B cell (primary cell): Measurements from ENCODE around the gene PIWIL4. TPM values are rescaled to one million over a fixed set of nuclear protein-coding genes. Genes with fewer than 3 reads are reported as not detected.

Source experiments
- ATAC-seq: fragments of 200-7000 bp; cut with Tn5 transposase; one replicate; pipeline ENCODE4 v1.10.0; 2021; ENCODE audit warnings: low read depth, mild to moderate bottlenecking, moderate number of reproducible peaks, moderate library complexity
- CTCF ChIA-PET: fragments of 350-600 bp; sonication (Branson Sonifier 250); formaldehyde crosslinking; loops from one replicate; lab custom pipeline; 2021; ENCODE audit warnings: antibody characterized with exemption, inconsistent platforms; lab: Charles Lee
- POLR2A ChIA-PET: fragments of 350-600 bp; sonication (Branson Sonifier 250); formaldehyde crosslinking; loops from one replicate; lab custom pipeline; 2021; ENCODE audit warnings: antibody characterized with exemption; lab: Charles Lee
- DNase-seq: peaks from one replicate; pipeline ENCODE4 v3.0.0; 2013
- H2AFZ ChIP-seq: 2 replicates; pipeline ENCODE4 v1.6.1; 2012; ENCODE audit warnings: mild to moderate bottlenecking, low read depth, low read length; ENCODE audit not compliant: insufficient read depth, poor library complexity, severe bottlenecking
- H3K27ac ChIP-seq, 2 donors: 1 replicate in 1 of 2; 2 replicates in 1 of 2; pipeline ENCODE4 v1.5.1; 2012 to 2013; ENCODE audit warnings: low read length in 2 of 2, mild to moderate bottlenecking in 2 of 2, moderate library complexity in 1 of 2
- H3K27me3 ChIP-seq, 4 experiments: fragments of 200-600 bp in 1 of 4; sonication (generic) in 1 of 4; replicated peaks in 1 of 4; 1 replicate in 2 of 4; 2 replicates in 2 of 4; pipeline versions ENCODE4 v1.6.1 to v1.7.0; 2013 to 2016; ENCODE audit warnings: low read length in 3 of 4, mild to moderate bottlenecking in 2 of 4, mixed read lengths in 1 of 4, moderate library complexity in 1 of 4; ENCODE audit not compliant: insufficient read depth in 4 of 4, control insufficient read depth in 3 of 4; ENCODE audit errors: control extremely low read depth in 1 of 4
- H3K36me3 ChIP-seq, 2 experiments: replicated peaks in 1 of 2; 1 replicate in 1 of 2; 2 replicates in 1 of 2; pipeline versions ENCODE4 v1.6.1 to v1.7.1; 2013; ENCODE audit warnings: low read length in 1 of 2; ENCODE audit not compliant: insufficient read depth in 2 of 2, control insufficient read depth in 1 of 2; ENCODE audit errors: control extremely low read depth in 1 of 2, extremely low read depth in 1 of 2
- H3K4me1 ChIP-seq, 2 donors: fragments of 200-600 bp in 1 of 2; sonication (generic) in 1 of 2; 1 replicate in 1 of 2; 2 replicates in 1 of 2; pipeline versions ENCODE4 v1.5.1 to v1.6.1; 2013 to 2017; ENCODE audit warnings: low read length in 2 of 2; ENCODE audit not compliant: control insufficient read depth in 2 of 2, insufficient read depth in 2 of 2
- H3K4me2 ChIP-seq: replicated peaks from 2 replicates; pipeline ENCODE3; 2012; ENCODE audit warnings: mild to moderate bottlenecking, low read depth, low read length; ENCODE audit not compliant: poor library complexity, severe bottlenecking
- H3K4me3 ChIP-seq, 5 experiments: fragments of 200-600 bp in 1 of 5; sonication (generic) in 1 of 5; 1 replicate in 3 of 5; 2 replicates in 2 of 5; pipeline versions ENCODE4 v1.5.1 to v1.7.0; 2011 to 2016; ENCODE audit warnings: low read length in 4 of 5, mild to moderate bottlenecking in 4 of 5, low read depth in 2 of 5, control low read depth in 1 of 5, moderate library complexity in 1 of 5; ENCODE audit not compliant: insufficient read depth in 1 of 5; ENCODE audit errors: control extremely low read depth in 1 of 5, extremely low read depth in 1 of 5
- H3K79me2 ChIP-seq: fragments of 200-600 bp; sonication (generic); one replicate; pipeline ENCODE4 v1.6.0; 2016; ENCODE audit warnings: low read length; ENCODE audit not compliant: control insufficient read depth, insufficient read depth
- H3K9ac ChIP-seq: fragments of 200-600 bp; sonication (generic); 2 replicates; pipeline ENCODE4 v1.6.1; 2017; ENCODE audit warnings: mild to moderate bottlenecking, low read length, moderate library complexity
- H3K9me3 ChIP-seq, 3 donors: one replicate each; pipeline versions ENCODE4 v1.6.1 to v1.7.1; 2013; ENCODE audit warnings: low read length in 2 of 3; ENCODE audit not compliant: control insufficient read depth in 2 of 3, insufficient read depth in 1 of 3; ENCODE audit errors: control extremely low read depth in 1 of 3
- H4K20me1 ChIP-seq: 2 replicates; pipeline ENCODE4 v1.6.0; 2012; ENCODE audit warnings: mild to moderate bottlenecking, low read length; ENCODE audit not compliant: insufficient read depth, control insufficient read depth, poor library complexity, severe bottlenecking
- H3K27ac Mint-ChIP-seq: one replicate; pipeline ENCODE4 v1.8.0; 2021; ENCODE audit warnings: mixed read lengths
- H3K27me3 Mint-ChIP-seq: one replicate; pipeline ENCODE4 v1.8.0; 2021; ENCODE audit warnings: mixed read lengths
- H3K4me1 Mint-ChIP-seq: one replicate; pipeline ENCODE4 v1.8.0; 2021; ENCODE audit warnings: mixed read lengths
- H3K4me3 Mint-ChIP-seq: one replicate; pipeline ENCODE4 v1.8.0; 2021; ENCODE audit warnings: mixed read lengths
- H3K9me3 Mint-ChIP-seq: one replicate; pipeline ENCODE4 v1.8.0; 2022; ENCODE audit warnings: mixed read lengths; ENCODE audit not compliant: insufficient read depth
- EZH2 ChIP-seq: IDR thresholded peaks from 2 replicates; pipeline ENCODE4 v1.6.1; 2012; ENCODE audit warnings: borderline replicate concordance, low read depth, mild to moderate bottlenecking, moderate library complexity, low read length; ENCODE audit not compliant: insufficient read depth, poor library complexity, severe bottlenecking
- WGBS: methylation state at CpG from one replicate; pipeline ENCODE4 v1.1.5; 2013; ENCODE audit warnings: missing lambda C conversion rate; ENCODE audit not compliant: insufficient coverage; 5-methylcytosine and 5-hydroxymethylcytosine counted together
- intact Hi-C: fragments of 100-400 bp; cut with micrococcal nuclease; formaldehyde crosslinking; loops from one replicate; pipeline ENCODE4 v1.10.0; 2022
- polyA plus RNA-seq: library from polyadenylated mRNA; depleted of rRNA; stranded (reverse); fragments of >200 nt; gene quantifications from 2 replicates; pipeline ENCODE4 v1.2.3, GENCODE V29; 2012
- total RNA-seq, 2 donors: library from RNA; stranded (reverse); fragments of 120-200 nt in 1 of 2; gene quantifications; 1 replicate in 1 of 2; 2 replicates in 1 of 2; pipeline versions ENCODE4 v1.2.3 to v1.2.4, GENCODE V29; 2013 to 2022
- TF ChIP-seq, protein P1 (sequence below): fragments of 200-600 bp; IDR thresholded peaks from one replicate; pipeline ENCODE4 v1.8.0; 2022; ENCODE audit warnings: antibody characterized with exemption, mild to moderate bottlenecking

Gene PIWIL4
- total and polyA plus RNA-seq, 2 donors (not counting 1 experiment from before 2014, with no cell fraction given) = 0.67 to 1.4 TPM

DNA sequence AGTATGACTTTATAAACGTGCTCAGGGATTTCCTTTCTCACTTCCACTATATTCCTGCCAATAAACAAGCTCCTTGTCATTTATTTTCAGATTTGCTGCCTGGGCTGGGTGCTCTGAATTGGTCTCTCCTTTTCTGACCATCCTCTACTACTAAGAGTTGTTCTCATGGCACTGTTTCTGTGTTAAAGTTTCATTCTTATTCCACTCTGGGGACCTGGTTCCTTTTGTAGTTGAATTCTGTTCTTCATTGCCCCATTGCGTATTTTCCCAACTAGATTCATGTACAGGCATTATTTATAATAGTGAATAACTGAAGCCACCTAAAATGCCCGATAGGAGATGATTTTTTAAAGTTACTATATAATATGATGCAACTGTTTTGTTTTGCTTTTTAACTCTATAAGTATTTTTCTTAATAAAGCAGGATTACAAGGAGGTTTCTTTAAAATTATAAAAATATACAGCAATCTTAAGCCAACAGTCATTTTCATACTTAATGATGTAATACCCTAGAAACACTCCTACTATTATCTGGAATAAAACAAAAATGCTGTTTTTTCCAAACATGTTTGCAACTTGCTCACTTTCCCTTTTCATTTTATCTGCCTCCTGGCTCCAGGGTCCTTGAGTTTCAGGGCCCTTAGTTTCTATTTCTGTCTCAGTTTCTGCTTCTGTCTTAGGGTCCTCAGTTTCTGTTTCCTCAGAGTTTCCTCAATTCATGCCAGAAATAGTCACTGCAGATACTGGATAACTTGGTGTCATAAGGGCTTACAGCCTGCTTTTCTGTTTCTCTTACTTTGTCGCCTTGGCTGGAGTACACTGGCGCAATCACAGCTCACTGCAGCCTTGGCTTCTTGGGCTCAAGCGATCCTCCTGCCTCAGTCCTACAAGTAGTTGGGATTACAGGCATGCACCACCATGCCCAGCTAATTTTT, 33.2 kb upstream of the PIWIL4 start:
- Histone ChIP-seq H3K36me3 (no peaks in the 10 kb centered on the region), H3K9me3 (no peaks in the 10 kb centered on the region), H3K4me1 (no peaks in the 10 kb centered on the region), H3K4me2 (no peak overlapping the region), H3K9ac (no peak overlapping the region), H4K20me1 (no peaks in the 10 kb centered on the region), H2AFZ (no peak overlapping the region), H3K4me3 (no peak overlapping the region), H3K27ac (no peak overlapping the region), H3K79me2 (no peaks in the 10 kb centered on the region), H3K27me3 (peaks cover 0 to 8% (median 0%) of the 10 kb centered on the region in 4 experiments)
- POLR2A ChIA-PET = no interaction called here
- TF ChIP-seq EZH2 = no peak
- TF ChIP-seq, protein P1, sequence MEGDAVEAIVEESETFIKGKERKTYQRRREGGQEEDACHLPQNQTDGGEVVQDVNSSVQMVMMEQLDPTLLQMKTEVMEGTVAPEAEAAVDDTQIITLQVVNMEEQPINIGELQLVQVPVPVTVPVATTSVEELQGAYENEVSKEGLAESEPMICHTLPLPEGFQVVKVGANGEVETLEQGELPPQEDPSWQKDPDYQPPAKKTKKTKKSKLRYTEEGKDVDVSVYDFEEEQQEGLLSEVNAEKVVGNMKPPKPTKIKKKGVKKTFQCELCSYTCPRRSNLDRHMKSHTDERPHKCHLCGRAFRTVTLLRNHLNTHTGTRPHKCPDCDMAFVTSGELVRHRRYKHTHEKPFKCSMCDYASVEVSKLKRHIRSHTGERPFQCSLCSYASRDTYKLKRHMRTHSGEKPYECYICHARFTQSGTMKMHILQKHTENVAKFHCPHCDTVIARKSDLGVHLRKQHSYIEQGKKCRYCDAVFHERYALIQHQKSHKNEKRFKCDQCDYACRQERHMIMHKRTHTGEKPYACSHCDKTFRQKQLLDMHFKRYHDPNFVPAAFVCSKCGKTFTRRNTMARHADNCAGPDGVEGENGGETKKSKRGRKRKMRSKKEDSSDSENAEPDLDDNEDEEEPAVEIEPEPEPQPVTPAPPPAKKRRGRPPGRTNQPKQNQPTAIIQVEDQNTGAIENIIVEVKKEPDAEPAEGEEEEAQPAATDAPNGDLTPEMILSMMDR = no peak
- no peaks in the 10 kb centered on the region for H3K4me1 Mint-ChIP-seq
- H3K27ac Mint-ChIP-seq = no peak overlapping the region
- CTCF ChIA-PET = interaction anchor here (1.2 to 1.6 kb wide), 2 partner anchors 15 to 17 kb away, joined by 4 read pairs; no protein-coding TSS in a partner anchor
- peaks cover 29% of the 10 kb centered on the region for H3K27me3 Mint-ChIP-seq
- H3K4me3 Mint-ChIP-seq = no peak overlapping the region
- WGBS = 83% methylated on average over 2 of the region's 6 CpGs
- DNase-seq (no peak), ATAC-seq (no peak)
- intact Hi-C loops = no loop called here
- H3K9me3 Mint-ChIP-seq = no peaks in the 10 kb centered on the region

DNA sequence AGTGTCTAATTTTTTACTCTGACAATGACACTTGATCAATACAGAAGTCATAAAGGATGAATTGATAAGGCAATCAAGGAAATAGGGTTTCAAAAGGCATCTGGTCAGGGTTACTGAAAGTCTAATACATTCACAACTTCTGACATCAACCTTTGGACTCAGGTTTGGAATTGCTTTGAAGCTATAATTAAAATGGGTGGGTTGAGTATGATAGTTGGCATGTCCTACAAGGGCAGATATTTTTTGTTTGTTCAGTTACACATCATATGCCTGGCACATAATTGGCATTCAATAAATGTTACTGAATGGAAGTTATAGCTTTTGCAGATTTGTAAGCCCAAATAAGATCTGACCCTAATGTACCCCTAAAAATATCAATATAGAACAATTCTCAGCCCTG, 30.8 kb upstream of the PIWIL4 start:
- Histone ChIP-seq H3K9ac (no peak overlapping the region), H2AFZ (no peak overlapping the region), H3K9me3 (no peaks in the 10 kb centered on the region), H3K79me2 (no peaks in the 10 kb centered on the region), H4K20me1 (no peaks in the 10 kb centered on the region), H3K4me1 (no peaks in the 10 kb centered on the region), H3K4me3 (no peak overlapping the region), H3K27ac (no peak overlapping the region), H3K36me3 (no peaks in the 10 kb centered on the region), H3K27me3 (peaks cover 0 to 8% (median 0%) of the 10 kb centered on the region in 4 experiments), H3K4me2 (no peak overlapping the region)
- no peak overlapping the region for H3K4me3 Mint-ChIP-seq
- no peak for DNase-seq
- no peaks in the 10 kb centered on the region for H3K4me1 Mint-ChIP-seq
- ChIA-PET CTCF (interaction anchor here (1.6 to 2.8 kb wide), 2 partner anchors 16 to 31 kb away, joined by 3 to 11 read pairs; no protein-coding TSS in a partner anchor), POLR2A (no interaction called here)
- intact Hi-C loops = no loop called here
- TF ChIP-seq, protein P1 = no peak
- no peak for TF ChIP-seq EZH2
- H3K27me3 Mint-ChIP-seq = peaks cover 29% of the 10 kb centered on the region
- no peaks in the 10 kb centered on the region for H3K9me3 Mint-ChIP-seq
- no peak overlapping the region for H3K27ac Mint-ChIP-seq
- ATAC-seq = no peak
